GM21515 (cell line): ENCODE measurements around the gene MYH13.

Experiments used
- ATAC-seq: cut with Tn5 transposase; IDR thresholded peaks from one replicate; pipeline ENCODE4 v1.9.1; 2021; ENCODE audit not compliant: unreplicated experiment

Gene MYH13

GRCh38 chr17:10372906-10373305 is at the start of gene MYH13:
Gene MYH13 (minus strand): TSS chr17:10373006. CDS start chr17:10364530, 8,476 bp downstream.
- no peak for ATAC-seq

DNA sequence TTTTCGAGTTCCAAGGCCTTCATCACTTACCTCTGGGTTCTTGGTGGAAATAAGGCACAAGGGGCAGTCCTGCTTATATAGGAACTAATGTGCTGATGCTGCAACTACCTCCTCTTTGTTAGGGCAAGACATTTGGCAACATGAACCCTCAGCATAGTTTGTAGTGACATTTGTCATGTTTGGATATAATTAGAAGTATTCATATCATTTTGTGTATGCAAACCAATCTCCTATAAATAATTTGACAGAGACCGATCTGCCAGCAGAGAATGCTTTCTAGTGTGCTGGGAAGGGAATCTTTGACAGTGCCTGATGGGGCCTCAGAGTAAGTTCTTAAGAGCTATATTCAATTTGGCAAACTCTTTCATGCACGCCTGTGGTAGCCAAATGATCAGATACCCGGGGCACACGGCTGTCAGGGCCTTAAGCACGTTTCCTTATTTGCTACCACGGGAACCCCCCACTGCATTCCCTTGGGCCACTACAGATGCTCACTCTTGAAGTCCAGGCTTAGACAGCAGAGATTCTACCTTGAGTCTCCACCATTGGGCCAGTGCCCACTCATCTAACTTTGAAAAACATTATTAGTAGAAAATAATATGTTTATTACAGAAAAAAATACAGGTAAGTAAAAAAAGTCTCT is 49.2 kb upstream of the MYH13 start, which contains the start of gene MYH8:
Gene MYH8 (minus strand): TSS at position 51 of the 643 bp plus-strand sequence. CDS start 1,723 bp downstream, outside the sequence.
- ATAC-seq, result no peak

DNA sequence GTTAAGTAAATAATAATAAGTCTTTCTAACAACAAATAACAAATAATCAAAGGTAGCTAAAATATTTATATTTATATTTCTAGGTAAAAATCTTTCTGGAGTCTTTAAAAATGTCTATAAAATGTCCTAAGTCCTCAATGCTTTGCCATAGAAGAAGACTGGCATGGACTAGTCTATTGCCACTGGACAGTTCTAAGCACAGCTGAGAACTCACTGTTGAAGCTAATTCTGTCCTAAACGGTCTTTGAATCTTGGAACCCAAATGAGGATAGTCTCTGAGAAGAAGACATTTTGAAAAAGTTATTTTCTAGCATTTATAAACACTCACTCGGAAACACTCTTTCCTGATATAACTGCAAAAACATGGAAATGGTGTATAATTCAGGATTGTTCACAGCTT is 48.4 kb upstream of the MYH13 start:
- no peak for ATAC-seq

GRCh38 chr17:10420811-10421210 is 48.0 kb upstream of the MYH13 start:
- no peak for ATAC-seq

DNA sequence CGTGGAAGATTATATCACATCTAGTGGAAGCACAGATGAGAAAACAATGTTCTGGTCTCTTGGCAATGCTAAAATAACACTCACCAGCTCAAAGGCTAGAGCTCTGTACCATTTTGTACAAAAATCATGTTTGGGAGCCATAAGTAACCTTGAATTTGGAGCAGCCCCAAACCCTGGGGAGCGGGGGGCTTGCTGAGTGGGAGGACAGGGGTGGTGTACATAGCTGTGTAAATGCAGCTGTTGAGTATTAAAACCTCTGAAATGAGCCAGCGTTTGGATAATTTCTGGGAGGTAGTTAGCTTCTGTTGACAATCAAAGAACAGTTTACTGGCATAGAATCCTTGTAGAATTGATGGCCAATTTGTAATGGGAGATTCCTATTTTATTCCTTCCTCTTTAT is 44.6 kb upstream of the MYH13 start:
- ATAC-seq, result no peak

DNA sequence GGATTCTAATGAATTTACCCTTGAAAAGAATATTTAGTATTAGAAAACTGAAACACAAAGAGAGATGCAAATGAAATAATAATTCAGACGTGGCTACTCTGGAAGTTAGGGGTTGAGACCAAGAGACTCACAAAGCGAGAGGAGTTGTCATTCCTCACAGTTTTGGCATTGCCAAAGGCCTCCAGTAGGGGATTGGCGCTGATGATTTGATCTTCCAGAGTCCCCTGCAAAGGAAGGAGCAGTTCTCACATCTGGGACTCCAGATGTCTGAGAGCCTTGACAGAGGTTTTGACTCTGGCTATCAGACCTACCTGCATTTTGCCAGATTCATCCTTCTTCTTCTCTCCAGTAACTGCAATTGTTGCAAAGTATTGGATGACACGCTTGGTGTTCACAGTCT is 42.4 kb upstream of the MYH13 start:
- ATAC-seq, result no peak

GRCh38 chr17:10403589-10403988 is 30.8 kb upstream of the MYH13 start:
- no peak for ATAC-seq

DNA sequence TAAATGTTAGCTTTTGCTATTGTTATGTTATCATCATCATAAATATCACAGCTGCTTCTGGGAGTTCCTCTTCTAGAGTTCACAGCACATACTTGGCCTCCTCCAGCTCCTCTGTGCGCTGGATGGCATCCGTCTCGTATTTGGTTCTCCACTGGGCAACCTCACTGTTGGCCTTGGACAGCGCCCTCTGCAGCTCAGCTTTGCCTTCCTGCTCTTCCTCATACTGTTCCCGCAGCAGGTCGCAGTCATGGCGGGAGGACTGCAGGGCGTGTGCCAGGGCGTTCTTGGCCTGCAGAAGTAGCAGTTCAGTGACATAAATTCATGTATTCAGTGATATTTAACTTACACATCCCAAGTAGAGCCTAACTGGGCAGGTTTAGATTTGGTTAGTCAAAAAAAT is 25.5 kb upstream of the MYH13 start:
- ATAC-seq, result no peak

- ATAC-seq, result no peak
Observed at GRCh38 chr17:10396524-10397163, 23.8 kb upstream of the MYH13 start.

DNA sequence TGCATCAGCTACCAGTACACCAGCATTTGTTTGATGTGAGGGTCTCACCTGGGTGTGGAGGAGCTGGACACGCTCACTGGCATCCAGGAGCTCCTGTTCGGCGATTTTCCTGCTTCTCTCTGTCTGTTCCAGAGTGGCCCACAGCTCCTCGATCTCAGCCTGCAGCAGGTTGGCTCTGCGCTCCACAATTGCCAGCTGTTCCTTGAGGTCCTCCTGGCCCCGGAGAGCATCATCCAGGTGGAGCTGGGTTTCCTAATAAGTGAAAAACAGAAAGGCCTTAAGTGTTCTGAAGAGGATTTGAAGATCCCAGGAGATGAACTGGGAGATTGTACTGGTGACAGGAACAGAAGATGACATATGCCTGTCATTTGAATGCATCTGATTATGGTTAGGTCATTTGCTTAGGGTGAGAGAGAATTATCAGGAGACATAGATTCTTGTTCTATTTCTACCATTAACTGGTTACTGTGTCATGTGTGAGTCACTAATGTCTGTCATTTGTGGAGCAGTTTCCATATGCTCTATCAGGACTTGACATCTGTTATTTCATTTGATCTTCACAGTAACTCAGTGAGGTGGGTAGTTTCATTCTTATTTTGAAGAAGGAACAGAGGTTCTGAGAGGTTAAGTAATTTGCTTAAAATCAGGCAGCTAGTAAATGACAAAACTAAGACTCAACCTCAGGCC is 21.5 kb upstream of the MYH13 start:
- ATAC-seq, result no peak

DNA sequence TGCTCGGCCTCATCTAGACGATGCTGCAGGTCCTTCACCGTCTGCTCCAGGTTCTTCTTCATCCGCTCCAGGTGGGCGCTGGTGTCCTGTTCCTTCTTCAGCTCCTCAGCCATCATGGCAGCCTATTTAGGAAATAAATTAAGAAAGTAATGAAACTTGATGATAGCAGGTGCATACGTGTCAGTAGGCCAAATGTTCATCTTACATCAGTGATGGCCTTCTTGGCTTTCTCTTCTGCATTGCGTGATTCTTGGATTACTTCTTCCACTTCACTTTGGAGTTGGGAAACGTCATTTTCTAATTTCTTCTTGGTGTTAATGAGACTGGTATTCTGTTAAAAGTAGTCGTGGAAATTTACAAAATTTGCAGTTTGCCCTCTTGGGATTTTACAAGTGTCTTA is 20.1 kb upstream of the MYH13 start:
- ATAC-seq, result no peak

- ATAC-seq, result no peak
Observed at GRCh38 chr17:10385871-10386270, 13.1 kb upstream of the MYH13 start.

GRCh38 chr17:10384175-10384574 is 11.4 kb upstream of the MYH13 start:
- ATAC-seq, result no peak

- no peak for ATAC-seq
Observed at GRCh38 chr17:10380631-10381408, 8.0 kb upstream of the MYH13 start.

DNA sequence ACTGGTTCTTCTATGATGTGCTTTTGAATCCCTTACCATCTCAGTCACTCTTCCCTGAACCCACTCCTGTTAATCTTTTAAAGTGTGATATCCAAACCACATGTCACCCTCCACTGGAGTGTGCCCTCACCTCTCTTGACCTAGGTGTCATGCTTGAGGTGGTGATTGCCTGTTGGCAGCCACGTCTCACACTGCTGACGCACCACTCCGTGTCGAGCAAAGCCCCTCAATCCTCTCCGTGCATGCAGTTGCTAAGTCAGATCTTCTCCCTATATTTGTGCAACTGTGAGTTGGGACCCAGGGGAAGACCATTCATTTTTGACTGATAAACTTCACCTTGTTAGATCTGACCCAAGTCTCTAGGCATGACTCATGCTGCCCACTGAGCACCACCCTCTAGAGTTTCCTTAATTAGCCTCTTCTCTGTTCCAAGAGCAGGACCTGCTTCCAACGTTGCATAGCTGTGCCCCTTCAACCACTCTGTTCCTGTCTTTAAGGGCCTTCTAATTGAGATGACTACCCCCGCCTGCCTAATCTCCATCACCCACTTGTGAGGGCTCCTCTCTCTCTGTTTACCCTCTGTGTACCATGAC is 2.7 kb downstream of the MYH13 start:
- no peak for ATAC-seq

DNA sequence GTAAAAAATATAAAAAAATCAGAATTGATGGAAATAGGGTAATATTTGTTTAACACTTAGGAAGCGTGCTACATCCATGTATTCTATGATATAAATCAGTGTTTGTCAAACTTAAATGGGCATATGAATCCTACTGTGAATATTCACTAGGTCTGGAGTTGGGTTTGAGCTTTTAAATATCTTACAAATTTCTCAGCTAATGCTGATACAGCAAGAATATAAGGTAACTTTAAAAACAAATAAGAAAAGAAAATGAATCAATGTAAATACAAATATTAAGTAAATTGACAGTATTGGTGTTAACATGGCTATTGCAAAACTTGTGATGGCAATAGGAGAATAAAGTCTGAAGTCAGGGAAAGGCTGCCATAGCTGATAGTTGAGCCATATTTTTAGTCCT is 3.6 kb downstream of the MYH13 start:
- no peak for ATAC-seq

GRCh38 chr17:10368561-10368960 is 4.2 kb downstream of the MYH13 start:
- ATAC-seq, result no peak

DNA sequence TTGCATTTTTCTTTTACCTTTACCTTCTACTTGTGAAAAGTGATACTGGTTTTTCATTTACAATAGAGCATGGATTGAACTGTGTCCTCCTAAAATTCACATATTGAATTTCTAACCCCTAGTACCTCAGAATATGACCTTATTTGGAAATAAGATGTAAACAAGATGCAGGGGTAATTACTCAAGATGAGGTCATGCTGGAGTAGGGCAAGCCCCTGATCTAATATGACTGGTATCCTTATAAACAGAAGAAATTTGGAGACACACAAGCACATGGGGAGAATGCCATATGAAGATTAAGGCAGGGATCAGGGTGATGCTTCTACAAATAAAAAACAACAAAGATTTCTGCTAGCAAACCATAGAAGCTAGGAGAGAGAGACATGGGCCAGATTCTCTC is 12.2 kb downstream of the MYH13 start:
- ATAC-seq, result no peak

- no peak for ATAC-seq
Observed at GRCh38 chr17:10357768-10358167, 15.0 kb downstream of the MYH13 start.

- no peak for ATAC-seq
Observed at GRCh38 chr17:10354651-10355050, 18.2 kb downstream of the MYH13 start.

DNA sequence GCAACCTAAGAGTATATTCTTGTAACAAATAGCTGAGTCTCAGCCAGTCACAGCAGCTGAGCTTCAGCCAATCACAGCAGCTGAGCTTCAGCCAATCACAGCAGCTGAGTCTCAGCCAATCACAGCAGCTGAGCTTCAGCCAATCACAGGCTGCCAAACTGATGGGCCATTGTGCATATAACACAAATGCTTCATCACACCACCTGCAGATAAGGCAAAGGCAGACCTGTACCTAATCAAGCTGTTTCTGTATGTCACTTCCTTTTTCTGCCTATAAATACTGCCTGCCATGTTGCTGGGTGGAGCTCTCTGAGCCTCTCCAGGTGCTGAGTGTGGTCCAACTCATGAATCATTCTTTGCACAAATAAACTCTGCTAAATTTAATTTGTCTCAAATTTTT is 19.9 kb downstream of the MYH13 start:
- ATAC-seq, result no peak
